Heart left ventricle (tissue), 16 donors: ENCODE measurements around the gene TECR. TPM values are rescaled to one million over a fixed set of nuclear protein-coding genes. Genes with fewer than 3 reads are reported as not detected.

Experiments used
- ATAC-seq, 4 donors: fragments of 200-7000 bp; cut with Tn5 transposase; one replicate each; pipeline ENCODE4 v1.9.1; 2020 to 2022; ENCODE audit warnings: moderate library complexity in 4 of 4, mild to moderate bottlenecking in 3 of 4, moderate number of reproducible peaks in 1 of 4
- DNase-seq, 5 donors: peaks; one replicate each; pipeline ENCODE4 v3.0.0-alpha.2; 2020
- H3K27ac ChIP-seq, 12 donors: fragments of 200-600 bp; sonication (generic) in 4 of 12; one replicate each; pipeline versions ENCODE4 v1.5.0 to v1.8.0; 2016 to 2022; ENCODE audit warnings: mild to moderate bottlenecking in 2 of 12
- H3K27me3 ChIP-seq, 9 donors: fragments of 200-600 bp; sonication (generic) in 2 of 9; one replicate each; pipeline versions ENCODE4 v1.5.1 to v1.8.0; 2016 to 2022; ENCODE audit warnings: mild to moderate bottlenecking in 3 of 9
- H3K36me3 ChIP-seq, 9 donors: fragments of 200-600 bp; sonication (generic) in 2 of 9; one replicate each; pipeline versions ENCODE4 v1.5.0 to v1.8.0; 2018 to 2022; ENCODE audit warnings: mild to moderate bottlenecking in 2 of 9
- H3K4me1 ChIP-seq, 12 donors: fragments of 200-600 bp; sonication (generic) in 4 of 12; one replicate each; pipeline versions ENCODE4 v1.5.0 to v1.8.0; 2016 to 2022; ENCODE audit warnings: mild to moderate bottlenecking in 3 of 12
- H3K4me3 ChIP-seq, 12 donors: fragments of 200-600 bp; sonication (generic) in 4 of 12; one replicate each; pipeline versions ENCODE4 v1.5.0 to v1.8.0; 2017 to 2022; ENCODE audit warnings: mild to moderate bottlenecking in 9 of 12, moderate library complexity in 4 of 12
- H3K9me3 ChIP-seq, 12 donors: fragments of 200-600 bp; sonication (generic) in 4 of 12; one replicate each; pipeline versions ENCODE4 v1.5.0 to v1.8.0; 2016 to 2022; ENCODE audit warnings: mild to moderate bottlenecking in 1 of 12
- CTCF ChIP-seq, 12 donors: fragments of 200-600 bp; sonication (generic) in 4 of 12; IDR thresholded peaks; one replicate each; pipeline versions ENCODE4 v1.5.0 to v1.8.0; 2018 to 2022; ENCODE audit warnings: antibody characterized with exemption in 12 of 12, mild to moderate bottlenecking in 5 of 12
- POLR2A ChIP-seq, 2 donors: fragments of 450-650 bp; IDR thresholded peaks; one replicate each; pipeline ENCODE4 v1.6.1; 2017; ENCODE audit warnings: antibody characterized with exemption in 2 of 2, mild to moderate bottlenecking in 2 of 2, moderate library complexity in 2 of 2
- whole genome bisulfite sequencing, 4 donors: extraction: QIAGEN DNeasy Blood & Tissue Kit in 2 of 4; methylation state at CpG; one replicate each; pipeline versions ENCODE4 v1.1.5 to v1.1.7; 2013 to 2018; 5-methylcytosine and 5-hydroxymethylcytosine counted together
- intact Hi-C, 10 donors: fragments of 100-400 bp; cut with DNase I; formaldehyde crosslinking; loops; one replicate each; pipeline versions ENCODE4 v1.11.1 to v1.14.2; 2022
- polyA plus RNA-seq, 2 donors: library from polyadenylated mRNA; stranded (reverse); fragments of 200-250 nt; gene quantifications; one replicate each; pipeline ENCODE4 v1.2.3, GENCODE V29; 2013
- total RNA-seq, 9 donors: library from RNA; depleted of rRNA in 2 of 9; stranded (reverse); fragments of >200 nt in 2 of 9; fragmentation: NEBNext Ultra II Directional in 3 of 9; extraction: Animal tissue kit (Norgen Biotek cat#: 25700) in 3 of 9; gene quantifications; one replicate each; pipeline versions ENCODE4 v1.1.0 to v1.2.4, GENCODE V29; 2016 to 2023
- donor health status: ischemic (EF 13 %, LVEDD 7.1; RV severe dilation, severe dysfunction).
- donor health status: healthy with polysubstance abuse.
- donor health status: DM: no; HTN: yes; CAD: no.
- donor health status: DM: no; HTN: no; CAD: no.
- donor health status: ischemic (EF 25% LVEDD 6.9; RV normal size, moderate dysfunction).
- donor health status: ischemic (EF 25% LVEDD 5.7; RV mildly dilated, moderate dysfunction).
- donor health status: healthy.
- donor health status: DM: yes; HTN: yes; CAD: no.
- donor health status: ischemic (EF 35%, LVEDD 5.7; RV mildly dilated, moderate dysfunction).
- donor health status: nonischemic (EF 11% LVEDD 7.7; RV severe dilation, severe dysfunction).
- donor health status: DM: yes; HTN: yes; CAD: no.
- donor health status: PGD.
- donor health status: ischemic (EF 29% LVEDD 5.4; RV normal size, mild dysfunction).
- donor health status: nonischemic (EF 23%, LVEDD 6.1; RV moderate dilation, normal function).

The TECR gene
- total and polyA plus RNA-seq, 11 donors, result 48.1 to 102 (median 71.7) TPM

- DNase-seq (no peak), ATAC-seq (no peak)
- H3K36me3 ChIP-seq, result peaks cover 2 to 38% (median 27%) of the 10 kb centered on the region in 9 donors
- WGBS, 4 donors, result 21 to 24% (median 24%) methylated on average over 22 of the region's 22 CpGs
- H3K9me3 ChIP-seq, result no peaks in the 10 kb centered on the region
- H3K27ac ChIP-seq, result peak overlapping the region; percentile 96 to 100 (median 100)
- peaks cover 0 to 53% (median 39%) of the 10 kb centered on the region in 12 donors for H3K4me1 ChIP-seq
- H3K27me3 ChIP-seq, result no peaks in the 10 kb centered on the region
- intact Hi-C loops, result loop anchor here in 1 of 10 donors (2.0 kb wide), 1 partner anchor 20 kb away; the partner anchor contains the start of gene GIPC1
- no peak for TF ChIP-seq POLR2A (IDR thresholded peaks at IDR 0.05)
- H3K4me3 ChIP-seq, result peak overlapping the region; percentile 66 to 100 (median 88)
These were observed 12.5 kb upstream of the TECR start for GRCh38 chr19:14516746-14517438.

GRCh38 chr19:14517446-14517839 lies 12.0 kb upstream of the TECR start:
- H3K4me1 ChIP-seq, result peaks cover 0 to 53% (median 39%) of the 10 kb centered on the region in 12 donors
- ATAC-seq (peak in 1 of 4 donors; percentile 0), DNase-seq (no peak)
- no peak for TF ChIP-seq CTCF (IDR thresholded peaks at IDR 0.05)
- no peak for TF ChIP-seq POLR2A (IDR thresholded peaks at IDR 0.05)
- peaks cover 2 to 38% (median 27%) of the 10 kb centered on the region in 9 donors for H3K36me3 ChIP-seq
- 0 to 1% (median 1%) methylated on average over 10 to 32 of the region's 32 CpGs for WGBS, 4 donors
- peak overlapping the region; percentile 66 to 100 (median 88) for H3K4me3 ChIP-seq
- no peaks in the 10 kb centered on the region for H3K9me3 ChIP-seq
- H3K27me3 ChIP-seq, result no peaks in the 10 kb centered on the region
- intact Hi-C loops, result loop anchor here in 1 of 10 donors (2.0 kb wide), 1 partner anchor 21 kb away; the partner anchor contains the start of gene GIPC1
- H3K27ac ChIP-seq, result peak overlapping the region; percentile 96 to 100 (median 100)

GRCh38 chr19:14517840-14518505 lies 11.4 kb upstream of the TECR start, which contains the start of gene DNAJB1:
Gene DNAJB1 (minus strand): TSS chr19:14518397. CDS start chr19:14518349, 48 bp downstream.
- no peaks in the 10 kb centered on the region for H3K27me3 ChIP-seq
- TF ChIP-seq POLR2A (IDR thresholded peaks at IDR 0.05) (peak; percentile 97 to 98), CTCF (IDR thresholded peaks at IDR 0.05) (no peak)
- H3K27ac ChIP-seq, result peak within 1 kb of the TSS; percentile 96 to 100 (median 100)
- H3K4me1 ChIP-seq, result peaks cover 0 to 52% (median 39%) of the 10 kb centered on the region in 12 donors
- peak; percentile 54 to 86 (median 82) for ATAC-seq
- intact Hi-C loops, result loop anchor here in 2 of 10 donors (1.0 to 2.0 kb wide), 2 partner anchors 11 to 21 kb away; partner anchors contain the start of genes GIPC1 (in 1 of the 2) and TECR (in 1 of the 2)
- peak; percentile 88 to 93 (median 89) for DNase-seq
- peaks cover 2 to 38% (median 27%) of the 10 kb centered on the region in 9 donors for H3K36me3 ChIP-seq
- no peaks in the 10 kb centered on the region for H3K9me3 ChIP-seq
- H3K4me3 ChIP-seq, result peak within 1 kb of the TSS; percentile 66 to 100 (median 88)
- WGBS, 4 donors, result 1% methylated on average over 75 to 82 of the region's 82 CpGs; no CpG with 5 or more reads in 1 of the 4 donors

GRCh38 chr19:14519245-14519859 lies 10.0 kb upstream of the TECR start:
- Histone ChIP-seq H3K4me1 (peaks cover 0 to 60% (median 32%) of the 10 kb centered on the region in 12 donors), H3K9me3 (no peaks in the 10 kb centered on the region), H3K27me3 (no peaks in the 10 kb centered on the region), H3K27ac (peak overlapping the region; percentile 86 to 100 (median 96)), H3K36me3 (peaks cover 2 to 26% (median 22%) of the 10 kb centered on the region in 9 donors), H3K4me3 (peak overlapping the region in 6 of 12 donors; percentile 47 to 98 (median 70))
- ATAC-seq (no peak), DNase-seq (no peak)
- TF ChIP-seq CTCF (IDR thresholded peaks at IDR 0.05) (no peak), POLR2A (IDR thresholded peaks at IDR 0.05) (no peak)
- 90 to 94% (median 92%) methylated on average over 22 of the region's 22 CpGs for WGBS, 4 donors
- intact Hi-C loops, result no loop called here
